ENCODE data around the gene PSMA3.

The PSMA3 gene

GRCh38 chr14:58244556-58245387, at the start of gene PSMA3:
Gene PSMA3, plus strand, starts transcription at chr14:58244843. Its CDS starts 78 bp downstream, at chr14:58244921.
- peak within 1 kb of the TSS; percentile 80 for H3K4me3 ChIP-seq (ENCODE audit: low read depth, low read length)
- DNase-seq (ENCODE audit: low read depth): peak; percentile 90
- no peak for TF ChIP-seq CTCF (IDR thresholded peaks at IDR 0.05; ENCODE audit: low read depth, low read length, missing control alignments)

- DNase-seq (ENCODE audit: low read depth): no peak
- TF ChIP-seq CTCF (IDR thresholded peaks at IDR 0.05; ENCODE audit: low read depth, low read length, missing control alignments): no peak
- no peak overlapping the region for H3K4me3 ChIP-seq (ENCODE audit: low read depth, low read length)
Measured at GRCh38 chr14:58196198-58196597, 48.4 kb upstream of the PSMA3 start.

- no peak overlapping the region for H3K4me3 ChIP-seq (ENCODE audit: low read depth, low read length)
- TF ChIP-seq CTCF (IDR thresholded peaks at IDR 0.05; ENCODE audit: low read depth, low read length, missing control alignments): no peak
- no peak for DNase-seq (ENCODE audit: low read depth)
Measured at GRCh38 chr14:58198086-58198485, 46.6 kb upstream of the PSMA3 start.

GRCh38 chr14:58199726-58200479, 44.7 kb upstream of the PSMA3 start, which contains the start of gene ACTR10:
Gene ACTR10, plus strand, starts transcription at chr14:58200149. Its CDS starts 69 bp downstream, at chr14:58200218.
- no peak for TF ChIP-seq CTCF (IDR thresholded peaks at IDR 0.05; ENCODE audit: low read depth, low read length, missing control alignments)
- peak; percentile 68 for DNase-seq (ENCODE audit: low read depth)
- H3K4me3 ChIP-seq (ENCODE audit: low read depth, low read length): peak within 1 kb of the TSS; percentile 94

- H3K4me3 ChIP-seq (ENCODE audit: low read depth, low read length): peak overlapping the region; percentile 94
- no peak for TF ChIP-seq CTCF (IDR thresholded peaks at IDR 0.05; ENCODE audit: low read depth, low read length, missing control alignments)
- no peak for DNase-seq (ENCODE audit: low read depth)
Measured at GRCh38 chr14:58200480-58200841, 44.2 kb upstream of the PSMA3 start.

GRCh38 chr14:58200846-58201245, 43.8 kb upstream of the PSMA3 start:
- DNase-seq (ENCODE audit: low read depth): no peak
- H3K4me3 ChIP-seq (ENCODE audit: low read depth, low read length): peak overlapping the region; percentile 94
- TF ChIP-seq CTCF (IDR thresholded peaks at IDR 0.05; ENCODE audit: low read depth, low read length, missing control alignments): no peak
